ENCODE measurements around the gene RASSF5.

RASSF5 gene

DNA sequence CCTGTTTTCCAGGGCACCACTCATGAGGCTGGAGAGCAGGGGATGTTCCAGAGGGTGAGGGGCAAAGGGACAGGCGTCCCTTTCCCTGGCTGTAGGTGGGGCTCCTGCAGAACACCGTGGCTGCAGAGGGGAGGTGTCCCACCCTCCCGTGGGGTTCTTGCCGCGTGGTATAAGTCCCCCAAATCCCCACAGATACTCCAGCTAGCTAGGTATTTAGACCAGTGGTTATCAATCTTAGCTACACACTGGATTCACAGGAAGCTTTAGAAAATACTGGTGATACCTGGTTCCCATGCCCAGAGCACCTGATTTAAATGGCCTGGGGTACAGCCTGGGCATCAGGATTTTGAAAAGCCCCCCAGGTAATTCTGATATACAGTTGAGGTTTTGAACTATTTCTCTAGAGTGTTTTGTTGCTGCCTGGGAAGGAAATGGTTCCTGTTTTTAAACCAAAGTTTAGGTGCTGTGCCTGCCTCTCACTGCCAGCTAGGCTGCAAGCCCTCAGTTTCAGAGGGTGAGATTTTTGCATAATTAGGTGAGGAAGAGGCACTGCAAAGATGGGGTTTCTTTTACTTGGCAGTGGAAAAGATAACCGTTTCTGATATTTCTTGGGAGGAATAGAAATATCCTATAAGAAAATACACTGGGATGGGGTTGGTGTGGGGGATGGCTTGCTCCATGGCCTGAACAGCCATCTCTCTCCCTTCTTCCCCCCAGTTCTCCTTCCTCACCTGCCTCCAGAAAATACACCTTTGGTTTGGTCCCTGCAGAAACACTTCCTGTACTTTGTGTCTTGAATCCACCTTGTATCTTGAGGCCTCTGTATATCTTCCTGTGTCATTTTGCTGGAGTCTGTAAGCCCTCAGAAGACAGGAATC lies 51.7 kb downstream of the RASSF5 start:
- Histone ChIP-seq H3K27me3 (ENCODE audit: control insufficient read depth, insufficient read depth, low read length) (no peaks in the 10 kb centered on the region), H3K36me3 (ENCODE audit: control insufficient read depth, insufficient read depth, low read length) (no peaks in the 10 kb centered on the region), H3K4me1 (peaks cover 7% of the 10 kb centered on the region), H2AFZ (peak overlapping the region; percentile 45), H3K9me3 (ENCODE audit: control insufficient read depth, low read length) (no peaks in the 10 kb centered on the region), H3K27ac (peak overlapping the region; percentile 67), H3K4me3 (ENCODE audit: low read depth, low read length) (peak overlapping the region; percentile 65), H3K79me2 (no peaks in the 10 kb centered on the region), H3K9ac (no peak overlapping the region), H3K4me2 (ENCODE audit: low read length) (peak overlapping the region; percentile 68)
- TF ChIP-seq, protein P1, sequence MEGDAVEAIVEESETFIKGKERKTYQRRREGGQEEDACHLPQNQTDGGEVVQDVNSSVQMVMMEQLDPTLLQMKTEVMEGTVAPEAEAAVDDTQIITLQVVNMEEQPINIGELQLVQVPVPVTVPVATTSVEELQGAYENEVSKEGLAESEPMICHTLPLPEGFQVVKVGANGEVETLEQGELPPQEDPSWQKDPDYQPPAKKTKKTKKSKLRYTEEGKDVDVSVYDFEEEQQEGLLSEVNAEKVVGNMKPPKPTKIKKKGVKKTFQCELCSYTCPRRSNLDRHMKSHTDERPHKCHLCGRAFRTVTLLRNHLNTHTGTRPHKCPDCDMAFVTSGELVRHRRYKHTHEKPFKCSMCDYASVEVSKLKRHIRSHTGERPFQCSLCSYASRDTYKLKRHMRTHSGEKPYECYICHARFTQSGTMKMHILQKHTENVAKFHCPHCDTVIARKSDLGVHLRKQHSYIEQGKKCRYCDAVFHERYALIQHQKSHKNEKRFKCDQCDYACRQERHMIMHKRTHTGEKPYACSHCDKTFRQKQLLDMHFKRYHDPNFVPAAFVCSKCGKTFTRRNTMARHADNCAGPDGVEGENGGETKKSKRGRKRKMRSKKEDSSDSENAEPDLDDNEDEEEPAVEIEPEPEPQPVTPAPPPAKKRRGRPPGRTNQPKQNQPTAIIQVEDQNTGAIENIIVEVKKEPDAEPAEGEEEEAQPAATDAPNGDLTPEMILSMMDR (IDR thresholded peaks at IDR 0.05) = no peak

DNA sequence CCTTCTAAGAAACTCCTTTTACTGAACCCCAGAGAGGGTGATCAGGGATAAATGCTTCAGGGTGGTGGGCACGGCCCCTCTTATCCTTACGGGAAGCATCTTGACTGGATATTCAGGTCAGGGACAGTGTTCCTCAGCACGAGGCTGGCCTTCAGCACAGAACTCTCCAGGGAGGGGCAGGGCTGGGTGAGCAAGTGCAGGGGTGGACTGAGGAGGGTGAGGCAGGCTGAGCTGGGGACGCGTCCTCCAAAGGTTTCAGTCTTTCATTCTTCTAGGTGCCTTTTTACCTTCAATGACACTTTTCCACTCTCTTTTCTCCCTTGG lies 52.3 kb downstream of the RASSF5 start:
- Histone ChIP-seq H3K27ac (peak overlapping the region; percentile 67), H3K4me3 (ENCODE audit: low read depth, low read length) (peak overlapping the region; percentile 35), H3K4me2 (ENCODE audit: low read length) (peak overlapping the region; percentile 57), H3K9ac (no peak overlapping the region), H3K4me1 (peaks cover 7% of the 10 kb centered on the region), H3K27me3 (ENCODE audit: control insufficient read depth, insufficient read depth, low read length) (no peaks in the 10 kb centered on the region), H2AFZ (peak overlapping the region; percentile 45), H3K9me3 (ENCODE audit: control insufficient read depth, low read length) (no peaks in the 10 kb centered on the region), H3K79me2 (no peaks in the 10 kb centered on the region), H3K36me3 (ENCODE audit: control insufficient read depth, insufficient read depth, low read length) (no peaks in the 10 kb centered on the region)
- TF ChIP-seq, protein P1 (IDR thresholded peaks at IDR 0.05) = no peak

DNA sequence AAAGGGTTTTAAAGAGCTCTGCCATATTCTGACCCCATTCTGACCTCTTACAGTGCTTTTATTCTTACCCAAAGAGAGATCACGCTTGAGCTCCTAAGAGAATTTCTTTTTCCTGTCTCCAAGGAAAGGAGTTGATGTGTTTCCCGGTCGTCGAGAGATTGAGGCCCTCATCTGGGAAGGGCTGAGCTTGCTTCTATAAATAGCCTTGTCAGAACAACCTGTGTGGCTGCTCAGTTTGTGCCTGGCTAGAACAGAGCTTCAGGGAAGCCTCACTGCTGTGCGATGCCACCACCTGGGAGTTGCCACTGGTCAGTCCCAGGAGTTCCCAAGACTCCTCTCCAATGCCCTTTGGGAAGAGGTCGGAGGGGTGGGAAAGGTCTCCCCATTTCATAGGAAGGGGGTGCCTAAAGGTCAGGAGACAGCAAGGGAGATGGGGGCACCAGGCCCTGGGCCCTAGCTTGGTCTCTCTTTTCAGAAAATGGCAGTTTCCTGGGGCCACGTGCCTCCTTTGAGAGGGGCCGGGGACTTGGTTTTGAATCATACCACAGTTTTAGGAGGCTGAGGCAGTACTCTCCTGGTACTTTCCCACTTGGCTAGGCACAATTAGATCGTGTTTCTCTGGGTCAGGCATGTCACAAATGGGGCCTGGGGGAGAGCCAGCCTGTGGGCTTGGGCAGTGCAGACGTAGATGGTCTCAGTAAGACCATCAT lies 52.8 kb downstream of the RASSF5 start:
- TF ChIP-seq, protein P1 (IDR thresholded peaks at IDR 0.05) = no peak
- peak overlapping the region; percentile 67 for H3K27ac ChIP-seq
- H3K4me1 ChIP-seq = peaks cover 7% of the 10 kb centered on the region

GRCh38 chr1:206563367-206564207 lies 56.3 kb downstream of the RASSF5 start:
- Histone ChIP-seq H3K27me3 (ENCODE audit: control insufficient read depth, insufficient read depth, low read length) (no peaks in the 10 kb centered on the region), H3K9me3 (ENCODE audit: control insufficient read depth, low read length) (no peaks in the 10 kb centered on the region), H3K27ac (no peak overlapping the region), H3K36me3 (ENCODE audit: control insufficient read depth, insufficient read depth, low read length) (no peaks in the 10 kb centered on the region), H3K9ac (no peak overlapping the region), H3K4me2 (ENCODE audit: low read length) (no peak overlapping the region), H3K79me2 (no peaks in the 10 kb centered on the region), H2AFZ (no peak overlapping the region), H3K4me1 (peaks cover 7% of the 10 kb centered on the region), H3K4me3 (ENCODE audit: low read depth, low read length) (no peak overlapping the region)
- TF ChIP-seq, protein P1 (IDR thresholded peaks at IDR 0.05) = no peak

More for the DNA sequence above, 52.8 kb downstream of the RASSF5 start:
- H3K9ac ChIP-seq = no peak overlapping the region
- H3K36me3 ChIP-seq (ENCODE audit: control insufficient read depth, insufficient read depth, low read length) = no peaks in the 10 kb centered on the region
- peak overlapping the region; percentile 45 for H2AFZ ChIP-seq
- no peaks in the 10 kb centered on the region for H3K9me3 ChIP-seq (ENCODE audit: control insufficient read depth, low read length)
- H3K4me3 ChIP-seq (ENCODE audit: low read depth, low read length) = peak overlapping the region; percentile 35
- H3K4me2 ChIP-seq (ENCODE audit: low read length) = peak overlapping the region; percentile 57
- H3K79me2 ChIP-seq = no peaks in the 10 kb centered on the region
- H3K27me3 ChIP-seq (ENCODE audit: control insufficient read depth, insufficient read depth, low read length) = no peaks in the 10 kb centered on the region
